GM12875 (cell line): Measurements from ENCODE around the gene MYL2.

Source experiments
- H3K4me3 ChIP-seq: one replicate; pipeline ENCODE4 v1.5.1; 2011; ENCODE audit warnings: low read depth, low read length, control low read depth
- CTCF ChIP-seq: IDR thresholded peaks from 2 replicates; pipeline ENCODE4 v1.5.1; 2011; ENCODE audit warnings: low read depth, mild to moderate bottlenecking, control low read depth, inconsistent platforms, low read length, moderate library complexity, borderline replicate concordance; ENCODE audit not compliant: insufficient read depth

MYL2 gene

GRCh38 chr12:110896559-110896958, 23.8 kb downstream of the MYL2 start:
- no peak overlapping the region for H3K4me3 ChIP-seq
- no peak for TF ChIP-seq CTCF

DNA sequence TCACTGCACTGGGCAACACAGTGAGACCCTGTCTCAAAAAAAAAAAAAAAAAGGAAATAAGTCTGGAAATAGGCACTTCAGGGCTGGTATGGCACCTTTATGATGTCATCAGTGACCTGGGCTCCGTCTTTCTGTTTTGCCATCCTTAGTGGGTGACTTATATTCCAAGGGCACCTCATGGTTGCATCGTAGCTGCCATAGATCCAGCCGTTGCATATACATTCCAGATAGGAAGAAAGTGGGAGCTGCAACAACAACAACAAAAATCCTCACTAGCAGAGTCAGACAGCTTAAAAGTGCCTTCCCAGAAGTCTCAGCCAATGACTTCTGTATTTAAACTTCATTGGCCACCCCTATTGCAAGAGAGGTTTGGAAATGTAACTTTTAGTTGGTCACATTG, 26.4 kb downstream of the MYL2 start:
- no peak overlapping the region for H3K4me3 ChIP-seq
- no peak for TF ChIP-seq CTCF

GRCh38 chr12:110889361-110889760, 31.0 kb downstream of the MYL2 start:
- no peak overlapping the region for H3K4me3 ChIP-seq
- TF ChIP-seq CTCF = no peak

DNA sequence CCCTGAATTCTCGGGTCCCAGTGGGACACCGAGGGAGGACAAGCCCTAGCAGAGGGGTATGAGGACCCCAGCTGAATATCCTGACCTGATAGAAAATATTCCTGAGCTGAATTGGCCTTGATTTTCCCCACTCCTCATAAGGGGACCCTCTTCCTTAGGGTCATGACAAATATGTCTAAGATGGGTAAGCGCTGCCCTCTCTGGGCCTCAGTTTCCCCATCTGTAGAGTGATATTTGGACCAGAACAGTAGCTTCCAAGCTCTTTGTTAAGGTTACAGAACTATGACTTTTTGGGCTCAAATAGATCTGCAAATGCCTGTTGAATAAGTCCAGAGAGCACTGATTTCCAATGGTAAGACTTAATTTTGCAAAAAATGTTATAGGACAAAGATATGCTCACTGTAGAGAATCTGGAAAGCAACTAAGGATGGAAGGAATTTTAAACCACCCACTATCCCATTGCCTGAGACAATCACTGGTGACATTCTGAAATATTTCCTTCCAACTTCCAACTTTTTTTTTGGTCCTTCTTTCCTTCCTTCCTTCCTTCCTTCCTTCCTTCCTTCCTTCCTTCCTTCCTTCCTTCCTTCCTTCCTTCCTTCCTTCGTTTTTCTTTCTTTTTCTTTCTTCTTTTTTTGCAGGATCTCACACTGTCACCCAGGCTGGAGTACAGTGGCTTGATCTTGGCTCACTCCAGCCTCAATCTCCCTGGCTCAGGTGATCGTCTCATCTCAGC, 32.0 kb downstream of the MYL2 start:
- no peak for TF ChIP-seq CTCF

GRCh38 chr12:110885152-110885840, 35.1 kb downstream of the MYL2 start:
- no peak for TF ChIP-seq CTCF
- H3K4me3 ChIP-seq = no peak overlapping the region

More for the DNA sequence above, 32.0 kb downstream of the MYL2 start:
- H3K4me3 ChIP-seq = no peak overlapping the region

DNA sequence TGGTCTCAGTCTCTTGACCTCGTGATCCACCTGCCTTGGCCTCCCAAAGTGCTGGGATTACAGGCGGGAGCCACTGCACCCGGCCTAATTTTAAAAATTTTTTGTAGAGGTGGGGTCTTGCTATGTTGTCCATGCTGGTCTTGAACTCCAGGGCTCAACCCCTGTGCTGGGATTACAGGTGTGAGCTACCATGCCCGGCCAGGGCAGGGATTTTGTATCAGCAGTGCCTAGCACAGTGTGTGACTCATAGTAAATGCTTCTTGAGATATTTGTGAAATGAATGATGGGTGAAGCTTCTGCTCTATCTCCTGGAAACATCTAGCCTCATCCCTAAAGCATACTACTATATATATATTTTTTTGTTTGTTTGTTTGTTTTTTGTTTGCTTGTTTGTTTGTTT, 37.1 kb downstream of the MYL2 start:
- TF ChIP-seq CTCF = no peak
- H3K4me3 ChIP-seq = no peak overlapping the region

- no peak overlapping the region for H3K4me3 ChIP-seq
These were observed 39.7 kb downstream of the MYL2 start for GRCh38 chr12:110880651-110881050.

More at GRCh38 chr12:110880651-110881050, 39.7 kb downstream of the MYL2 start:
- TF ChIP-seq CTCF = no peak
